Activated CD4-positive, alpha-beta T cell treated with anti-CD3 and anti-CD28 coated beads for 4 hours (primary cell): ENCODE data around the gene BTNL9.
"Not testable (repeated sequence)": the region's sequence is repeated elsewhere in the genome, so short reads cannot be mapped to it uniquely, and the experiment has no call there.

ENCODE experiments used
- DNase-seq, 2 donors: peaks; one replicate each; pipeline ENCODE4 v3.0.0-alpha.2; 2020

Gene BTNL9

DNA sequence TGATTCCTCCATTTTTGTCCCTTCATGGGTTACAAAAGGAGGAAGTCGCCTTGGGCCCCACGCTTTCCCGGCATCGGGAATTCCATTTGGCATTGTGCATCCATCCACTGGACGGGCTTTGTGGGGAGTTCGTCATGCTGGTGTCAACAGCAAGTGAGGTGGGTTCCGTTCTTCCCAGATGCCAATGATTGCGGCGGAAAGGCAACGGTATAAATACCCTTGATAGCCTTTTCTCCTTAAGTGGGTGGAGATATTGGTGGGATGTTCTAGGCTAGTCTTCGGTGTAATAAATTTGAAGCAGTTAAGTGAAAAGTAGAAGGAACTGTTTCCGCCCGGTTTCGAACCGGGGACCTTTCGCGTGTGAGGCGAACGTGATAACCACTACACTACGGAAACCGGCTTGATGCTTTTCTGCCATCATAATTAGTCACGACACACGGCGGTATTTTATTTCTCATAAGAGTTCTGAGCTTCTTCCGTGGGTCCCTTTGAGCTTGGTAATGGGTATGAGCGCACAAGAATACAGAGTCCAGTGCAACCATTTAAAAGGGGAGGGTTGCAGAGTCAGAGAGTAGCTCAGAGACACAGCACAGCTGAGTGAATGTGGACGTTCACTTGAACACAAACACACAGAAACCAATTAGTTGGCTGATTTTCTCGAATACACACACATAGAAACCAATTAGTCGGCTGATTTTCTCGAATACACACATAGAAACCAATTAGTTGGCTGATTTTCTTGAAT, 62.0 kb downstream of the BTNL9 start:
- DNase-seq: not testable (repeated sequence)

DNA sequence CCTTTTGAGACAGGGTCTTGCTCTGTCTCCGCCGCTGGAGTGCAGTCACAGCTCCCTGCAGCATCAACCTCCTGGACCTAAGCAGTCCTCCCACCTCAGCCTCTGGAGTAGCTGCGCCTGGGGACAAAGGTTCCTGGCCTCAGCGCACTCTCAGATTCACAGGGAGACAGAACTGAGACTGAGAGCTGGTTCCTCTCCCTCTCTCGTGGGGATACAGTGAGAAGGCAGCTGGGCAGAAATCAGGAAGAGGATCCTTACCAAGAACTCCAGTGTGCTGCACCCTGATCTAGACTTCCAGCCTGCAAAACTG, 64.1 kb downstream of the BTNL9 start:
- not testable (repeated sequence) for DNase-seq

DNA sequence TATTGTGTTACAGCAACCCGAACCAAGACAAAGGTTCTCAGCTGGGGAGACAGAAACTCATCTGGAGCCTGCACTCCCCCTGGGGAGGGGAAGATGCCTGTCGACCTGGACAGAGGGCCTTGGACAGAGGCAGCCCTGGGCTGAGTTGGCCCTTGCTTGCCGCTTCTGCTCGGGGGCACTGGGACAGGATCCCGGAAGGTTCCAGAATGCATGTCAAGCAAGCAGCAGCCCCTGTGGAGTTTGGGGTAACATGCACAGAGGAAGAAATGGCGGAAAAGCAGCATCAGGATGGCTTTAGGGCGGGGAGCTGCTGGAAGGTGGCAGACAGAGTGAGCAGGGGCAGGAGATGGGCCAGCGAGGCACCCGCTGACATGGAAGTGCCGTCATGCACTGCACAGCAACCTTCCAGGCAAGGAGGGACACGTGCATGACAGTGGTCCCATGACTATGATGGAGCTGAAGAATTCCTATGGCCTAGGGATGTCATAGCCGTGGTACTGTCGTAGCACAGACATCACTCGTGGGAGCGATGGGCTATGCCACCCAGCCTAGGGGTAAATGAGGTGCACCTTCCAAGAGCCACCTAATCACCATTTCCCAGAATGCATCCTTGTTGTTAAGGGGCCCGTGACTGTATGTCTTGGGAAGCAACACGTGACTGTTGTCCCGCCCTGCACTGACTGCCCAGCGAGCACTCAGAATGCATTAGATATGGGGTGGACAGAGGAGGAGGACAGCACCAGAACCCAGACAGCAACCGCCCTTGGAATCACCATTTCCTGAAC, 64.7 kb downstream of the BTNL9 start:
- not testable (repeated sequence) for DNase-seq

DNA sequence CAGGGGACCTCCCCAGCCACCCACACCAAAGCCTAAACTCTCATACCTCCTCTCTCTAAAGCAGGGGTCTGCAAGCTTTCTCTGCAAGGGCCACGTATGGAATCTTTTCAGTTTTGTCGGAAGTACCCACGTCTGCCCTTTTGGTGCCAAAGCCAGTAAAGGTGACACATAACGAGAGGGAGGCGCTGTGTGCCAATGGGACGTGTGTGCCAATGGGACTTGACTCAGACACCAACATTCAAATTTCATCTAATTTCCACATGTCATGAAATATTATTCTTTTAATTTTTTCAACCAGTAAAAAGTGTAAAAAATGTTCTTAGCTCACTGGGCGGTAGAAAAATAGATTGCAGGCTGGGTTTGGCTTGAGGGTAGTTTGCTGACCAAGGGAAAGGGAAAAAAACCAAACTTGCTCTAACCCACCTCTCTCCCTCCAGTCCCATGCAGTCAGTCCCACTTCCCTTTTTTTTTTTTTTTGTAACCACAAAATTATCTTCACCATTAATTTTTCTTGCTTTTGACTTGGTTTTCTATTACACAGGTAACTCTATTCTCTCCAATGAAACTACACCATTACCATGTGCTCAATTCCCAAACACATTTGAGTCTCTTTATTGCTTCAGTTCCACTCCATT, 65.4 kb downstream of the BTNL9 start:
- DNase-seq: no peak

DNA sequence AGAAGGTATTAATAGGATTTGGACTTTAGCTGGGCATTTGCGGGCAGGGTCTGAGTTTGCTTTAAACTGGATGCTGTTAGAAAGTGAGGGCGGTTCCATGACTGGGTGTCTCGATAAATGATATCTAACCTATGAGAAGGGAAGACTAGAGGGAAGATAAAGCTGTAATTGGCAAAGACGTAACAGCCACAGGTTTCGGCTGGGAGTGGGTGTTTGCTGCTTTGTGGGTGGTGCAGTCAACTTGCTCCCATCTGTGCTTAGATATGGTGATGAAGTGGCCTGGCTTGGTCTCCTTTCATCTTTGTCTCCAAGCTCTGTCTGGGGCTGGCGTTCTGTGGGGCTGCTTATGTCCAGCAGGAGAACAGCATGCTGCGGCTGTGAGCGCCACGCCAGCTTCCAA, 67.6 kb downstream of the BTNL9 start:
- no peak for DNase-seq

DNA sequence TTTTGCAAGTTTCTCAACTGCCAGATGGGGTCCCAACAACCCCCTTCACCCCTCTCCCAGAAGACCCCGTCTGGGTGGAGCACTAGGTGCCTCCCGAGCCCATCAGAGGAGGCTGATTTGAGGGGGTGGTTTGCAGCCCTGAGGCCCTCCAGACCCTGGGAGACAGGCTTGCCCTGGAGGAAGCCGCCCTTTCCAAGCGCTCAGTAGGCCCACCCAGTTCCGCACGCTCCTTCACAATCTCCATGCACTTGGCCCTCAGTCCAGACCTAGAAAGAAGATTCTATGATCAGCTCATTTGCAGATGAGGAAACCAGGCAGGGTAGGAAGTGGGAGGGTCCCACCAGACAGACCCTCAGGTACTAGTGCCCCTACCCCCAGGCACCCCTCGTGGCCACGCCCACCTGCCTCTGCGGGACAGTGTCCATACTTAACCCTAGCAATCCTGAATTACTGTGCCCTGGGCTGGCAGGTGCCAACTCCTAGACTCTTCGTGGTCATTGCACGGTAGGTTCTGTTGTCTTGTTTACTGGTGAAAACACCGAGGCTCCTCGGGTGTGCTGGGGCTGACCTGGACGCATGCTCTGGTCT, 68.6 kb downstream of the BTNL9 start:
- no peak for DNase-seq

DNA sequence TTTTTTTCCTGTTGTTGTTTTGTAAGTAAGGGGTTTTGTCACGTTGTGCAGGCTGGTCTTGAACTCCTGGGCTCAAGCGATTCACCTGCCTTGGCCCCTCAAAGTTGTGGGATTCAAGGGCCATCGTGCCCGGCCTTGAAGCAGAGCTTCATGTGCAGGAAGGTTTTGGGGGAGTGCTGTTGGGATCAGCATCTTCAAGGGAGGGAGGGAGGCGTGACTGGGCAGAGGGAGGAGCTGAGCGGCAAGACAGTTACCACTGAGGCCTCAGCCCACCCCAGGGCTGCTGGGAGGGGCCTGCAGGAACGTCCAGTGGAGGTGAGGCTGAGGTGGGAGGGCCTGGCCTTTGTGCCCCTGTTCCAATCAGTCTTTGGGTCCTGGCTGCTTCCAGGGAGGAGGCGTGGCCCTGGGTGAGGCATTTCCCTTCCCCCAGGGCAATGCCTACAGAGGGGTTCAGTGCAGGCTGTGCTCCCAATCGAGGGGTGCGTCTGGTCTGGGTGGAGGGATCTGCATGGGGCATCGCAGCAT, 69.5 kb downstream of the BTNL9 start:
- DNase-seq: no peak

DNA sequence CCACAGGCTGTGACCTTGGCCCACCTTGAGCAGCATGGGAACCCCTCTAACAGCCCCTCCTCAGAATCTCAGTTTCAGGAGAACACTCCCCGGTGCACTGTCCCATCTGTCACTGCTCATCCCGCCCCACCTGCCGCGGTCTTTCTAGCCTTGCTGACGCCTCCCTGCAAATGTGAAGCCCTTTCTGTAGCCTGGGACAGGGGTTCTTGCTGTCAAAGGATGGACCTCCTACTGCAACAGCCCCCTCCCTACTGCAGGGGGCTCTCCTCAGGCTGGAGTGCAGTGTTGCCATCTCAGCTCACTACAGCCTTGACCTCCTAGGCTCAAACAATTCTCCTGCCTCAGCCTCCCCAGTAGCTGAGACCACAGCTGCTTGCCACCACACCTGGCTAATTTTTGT, 70.9 kb downstream of the BTNL9 start:
- DNase-seq: no peak
